ENCODE data around the gene SF3A2.

The SF3A2 gene

GRCh38 chr19:2253106-2254063 lies 16.8 kb downstream of the SF3A2 start:
- no peak for DNase-seq (ENCODE audit: extremely low read depth, low read depth)
- TF ChIP-seq CTCF (IDR thresholded peaks at IDR 0.05; ENCODE audit: low read depth, low read length), result peak; percentile 16

DNA sequence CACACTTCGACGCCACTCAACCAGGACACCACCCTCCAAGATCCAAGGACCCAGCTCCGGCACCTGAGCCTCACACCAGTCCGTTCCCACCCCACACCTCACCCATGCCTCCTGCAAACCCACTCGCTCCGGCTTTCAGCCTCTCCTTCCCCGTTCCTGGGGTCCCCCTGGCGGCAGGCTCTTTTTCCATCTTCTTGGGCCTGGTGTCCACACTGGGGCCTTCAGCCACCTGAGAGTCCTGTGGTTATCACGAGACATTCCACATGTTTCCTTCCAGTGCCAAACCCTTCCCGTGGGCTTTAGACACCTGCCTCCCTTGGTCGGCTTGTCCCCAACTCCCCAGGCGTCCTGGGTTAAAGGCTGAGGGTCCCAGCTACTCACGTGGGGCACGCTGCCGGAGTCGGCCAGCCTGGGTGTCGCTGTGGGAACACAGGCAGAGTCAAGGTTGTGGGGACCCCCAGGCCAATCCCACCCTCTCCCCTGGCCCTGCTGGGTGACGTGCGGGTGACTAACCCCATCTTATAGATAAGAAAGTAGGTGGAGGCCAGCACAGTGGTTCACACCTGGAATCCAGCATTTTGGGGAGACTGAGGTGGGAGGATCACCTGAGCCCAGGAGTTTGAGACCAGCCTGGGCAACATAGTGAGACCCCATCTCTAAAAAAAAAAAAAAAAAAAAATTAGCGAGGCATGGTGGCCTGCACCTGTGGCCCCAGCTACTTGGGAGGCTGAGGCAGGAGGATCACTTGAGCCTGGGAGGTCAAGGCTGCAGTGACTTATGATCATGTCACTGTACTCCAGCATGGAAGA lies 17.6 kb downstream of the SF3A2 start:
- peak; percentile 18 for TF ChIP-seq CTCF (IDR thresholded peaks at IDR 0.05; ENCODE audit: low read depth, low read length)
- no peak for DNase-seq (ENCODE audit: extremely low read depth, low read depth)

DNA sequence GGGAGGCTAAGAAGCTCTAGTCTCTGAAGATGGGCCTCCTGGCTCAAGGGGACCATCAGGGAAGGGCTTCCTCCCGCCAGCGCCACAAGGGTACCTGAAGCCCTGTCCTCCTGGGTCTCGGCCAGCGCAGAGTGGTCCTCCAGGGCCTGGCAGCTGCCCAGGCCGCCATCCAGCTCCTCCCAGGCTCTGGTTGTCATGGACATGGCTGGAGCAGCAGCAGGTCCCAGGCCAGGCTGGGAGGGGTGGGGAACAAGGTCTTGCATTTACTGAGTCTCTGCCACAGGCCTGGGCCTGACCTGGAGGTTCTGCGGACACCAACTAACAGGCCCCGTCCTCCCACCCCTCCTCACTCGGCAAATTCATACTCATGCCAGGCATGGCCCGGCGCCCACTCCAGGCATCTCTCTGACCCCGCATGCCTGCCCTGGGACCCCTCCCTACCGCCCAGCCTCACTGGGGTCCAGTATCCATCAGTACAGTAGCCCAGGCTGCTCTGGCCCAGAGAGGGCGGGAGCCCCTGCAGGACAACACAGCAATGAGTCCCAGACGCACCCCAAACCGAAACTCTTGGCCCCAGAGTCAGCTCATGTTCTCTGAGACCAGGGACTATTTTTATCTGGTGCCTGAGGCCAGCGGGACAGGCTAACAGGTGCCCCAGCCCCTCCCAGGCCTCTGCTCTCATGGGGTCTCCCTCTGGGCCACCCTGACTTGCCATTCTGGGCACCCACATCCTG lies 18.7 kb downstream of the SF3A2 start:
- DNase-seq (ENCODE audit: extremely low read depth, low read depth), result no peak
- TF ChIP-seq CTCF (IDR thresholded peaks at IDR 0.05; ENCODE audit: low read depth, low read length), result no peak

DNA sequence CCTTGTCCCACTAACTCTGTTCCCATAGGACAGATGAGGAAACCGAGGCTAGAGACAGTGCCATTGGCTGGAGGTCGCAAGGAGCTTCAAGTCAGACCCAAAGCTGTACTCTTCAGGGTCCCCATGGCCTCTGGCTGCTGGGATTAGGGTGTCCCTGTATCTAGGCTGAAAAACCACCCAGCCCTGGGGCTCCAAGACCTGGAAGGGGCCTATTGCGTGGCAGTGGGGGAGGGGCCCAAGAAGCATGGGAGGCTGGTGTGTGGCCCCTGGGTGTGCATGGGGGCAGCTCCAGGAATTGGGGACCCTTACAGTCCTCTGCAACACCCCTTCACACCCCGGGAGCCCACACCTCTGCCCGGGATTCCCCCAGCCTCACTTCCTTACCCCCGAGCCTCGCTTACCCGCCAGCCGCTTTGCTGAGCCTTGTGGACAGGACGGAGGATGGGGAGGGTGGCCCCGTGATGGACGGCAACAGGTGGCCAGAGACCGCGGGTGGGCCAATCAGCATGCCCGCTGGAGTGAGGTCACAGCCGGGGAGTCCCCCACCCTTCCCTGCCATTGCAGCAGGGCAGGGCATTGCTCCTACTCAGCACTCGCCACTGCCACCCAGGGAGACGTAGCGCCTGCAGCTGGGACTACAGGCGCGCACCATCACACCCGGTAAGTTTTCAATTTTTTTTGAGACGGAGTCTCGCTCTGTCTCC lies 19.5 kb downstream of the SF3A2 start, which contains the start of gene JSRP1:
TSS of gene JSRP1 (minus strand) at position 436 of the 704 bp plus-strand sequence. CDS start 1,103 bp downstream, outside the sequence.
- no peak for TF ChIP-seq CTCF (IDR thresholded peaks at IDR 0.05; ENCODE audit: low read depth, low read length)
- no peak for DNase-seq (ENCODE audit: extremely low read depth, low read depth)

- DNase-seq (ENCODE audit: extremely low read depth, low read depth), result no peak
- TF ChIP-seq CTCF (IDR thresholded peaks at IDR 0.05; ENCODE audit: low read depth, low read length), result no peak
These were observed 22.7 kb downstream of the SF3A2 start for GRCh38 chr19:2259336-2259735.

- TF ChIP-seq CTCF (IDR thresholded peaks at IDR 0.05; ENCODE audit: low read depth, low read length), result no peak
- DNase-seq (ENCODE audit: extremely low read depth, low read depth), result no peak
These were observed 23.7 kb downstream of the SF3A2 start for GRCh38 chr19:2260341-2260805.

Measured in AG09319 (cell line).